Tibial artery (tissue), 4 donors: Measurements from ENCODE around the gene IPO4.
"Not testable (repeated sequence)": the region's sequence is repeated elsewhere in the genome, so short reads cannot be mapped to it uniquely, and the experiment has no call there.

Source experiments
- DNase-seq, 2 donors: peaks; one replicate each; pipeline ENCODE4 v3.0.0-alpha.2; 2019
- H3K27ac ChIP-seq, 2 donors: fragments of 200-600 bp; sonication (generic) in 1 of 2; 1 replicate in 1 of 2; 2 replicates in 1 of 2; pipeline ENCODE4 v1.5.1; 2018 to 2019; ENCODE audit warnings: mild to moderate bottlenecking in 1 of 2
- H3K27me3 ChIP-seq, 2 donors: fragments of 200-600 bp; sonication (generic) in 1 of 2; one replicate each; pipeline versions ENCODE4 v1.5.1 to v1.6.0; 2016 to 2019
- H3K36me3 ChIP-seq, 3 donors: fragments of 200-600 bp; sonication (generic) in 2 of 3; one replicate each; pipeline ENCODE4 v1.5.1; 2016 to 2019; ENCODE audit warnings: mild to moderate bottlenecking in 2 of 3
- H3K4me1 ChIP-seq, 4 donors: fragments of 200-600 bp; sonication (generic) in 2 of 4; 1 replicate in 3 of 4; 2 replicates in 1 of 4; pipeline ENCODE4 v1.5.1; 2016 to 2019
- H3K4me3 ChIP-seq, 2 donors: fragments of 200-600 bp; sonication (generic) in 1 of 2; 1 replicate in 1 of 2; 2 replicates in 1 of 2; pipeline ENCODE4 v1.5.1; 2018 to 2019; ENCODE audit warnings: mild to moderate bottlenecking in 2 of 2
- H3K9me3 ChIP-seq, 3 donors: fragments of 200-600 bp; sonication (generic) in 1 of 3; one replicate each; pipeline ENCODE4 v1.5.1; 2016 to 2019
- intact Hi-C: fragments of 100-400 bp; cut with DNase I; formaldehyde crosslinking; loops from one replicate; pipeline ENCODE4 v1.15.0; 2023; ENCODE audit warnings: low total_unique reads
- TF ChIP-seq, protein P1 (sequence below), 2 experiments: fragments of 200-600 bp in 1 of 2; fragments of 450-650 bp in 1 of 2; IDR thresholded peaks; one replicate each; pipeline ENCODE4 v1.5.1; 2017 to 2019; ENCODE audit warnings: antibody characterized with exemption in 2 of 2, mild to moderate bottlenecking in 1 of 2, moderate library complexity in 1 of 2

Gene IPO4

GRCh38 chr14:24206260-24207103 lies 17.9 kb upstream of the IPO4 start:
- H3K4me1 ChIP-seq = no peaks in the 10 kb centered on the region
- H3K4me3 ChIP-seq = no peak overlapping the region
- peaks cover 48 to 68% (median 53%) of the 10 kb centered on the region in 3 donors for H3K36me3 ChIP-seq
- no peaks in the 10 kb centered on the region for H3K9me3 ChIP-seq
- intact Hi-C loops = no loop called here
- DNase-seq = peak in 1 of 2 donors; percentile 53
- H3K27ac ChIP-seq = no peak overlapping the region
- TF ChIP-seq, protein P1, sequence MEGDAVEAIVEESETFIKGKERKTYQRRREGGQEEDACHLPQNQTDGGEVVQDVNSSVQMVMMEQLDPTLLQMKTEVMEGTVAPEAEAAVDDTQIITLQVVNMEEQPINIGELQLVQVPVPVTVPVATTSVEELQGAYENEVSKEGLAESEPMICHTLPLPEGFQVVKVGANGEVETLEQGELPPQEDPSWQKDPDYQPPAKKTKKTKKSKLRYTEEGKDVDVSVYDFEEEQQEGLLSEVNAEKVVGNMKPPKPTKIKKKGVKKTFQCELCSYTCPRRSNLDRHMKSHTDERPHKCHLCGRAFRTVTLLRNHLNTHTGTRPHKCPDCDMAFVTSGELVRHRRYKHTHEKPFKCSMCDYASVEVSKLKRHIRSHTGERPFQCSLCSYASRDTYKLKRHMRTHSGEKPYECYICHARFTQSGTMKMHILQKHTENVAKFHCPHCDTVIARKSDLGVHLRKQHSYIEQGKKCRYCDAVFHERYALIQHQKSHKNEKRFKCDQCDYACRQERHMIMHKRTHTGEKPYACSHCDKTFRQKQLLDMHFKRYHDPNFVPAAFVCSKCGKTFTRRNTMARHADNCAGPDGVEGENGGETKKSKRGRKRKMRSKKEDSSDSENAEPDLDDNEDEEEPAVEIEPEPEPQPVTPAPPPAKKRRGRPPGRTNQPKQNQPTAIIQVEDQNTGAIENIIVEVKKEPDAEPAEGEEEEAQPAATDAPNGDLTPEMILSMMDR (IDR thresholded peaks at IDR 0.05) = no peak
- no peaks in the 10 kb centered on the region for H3K27me3 ChIP-seq

DNA sequence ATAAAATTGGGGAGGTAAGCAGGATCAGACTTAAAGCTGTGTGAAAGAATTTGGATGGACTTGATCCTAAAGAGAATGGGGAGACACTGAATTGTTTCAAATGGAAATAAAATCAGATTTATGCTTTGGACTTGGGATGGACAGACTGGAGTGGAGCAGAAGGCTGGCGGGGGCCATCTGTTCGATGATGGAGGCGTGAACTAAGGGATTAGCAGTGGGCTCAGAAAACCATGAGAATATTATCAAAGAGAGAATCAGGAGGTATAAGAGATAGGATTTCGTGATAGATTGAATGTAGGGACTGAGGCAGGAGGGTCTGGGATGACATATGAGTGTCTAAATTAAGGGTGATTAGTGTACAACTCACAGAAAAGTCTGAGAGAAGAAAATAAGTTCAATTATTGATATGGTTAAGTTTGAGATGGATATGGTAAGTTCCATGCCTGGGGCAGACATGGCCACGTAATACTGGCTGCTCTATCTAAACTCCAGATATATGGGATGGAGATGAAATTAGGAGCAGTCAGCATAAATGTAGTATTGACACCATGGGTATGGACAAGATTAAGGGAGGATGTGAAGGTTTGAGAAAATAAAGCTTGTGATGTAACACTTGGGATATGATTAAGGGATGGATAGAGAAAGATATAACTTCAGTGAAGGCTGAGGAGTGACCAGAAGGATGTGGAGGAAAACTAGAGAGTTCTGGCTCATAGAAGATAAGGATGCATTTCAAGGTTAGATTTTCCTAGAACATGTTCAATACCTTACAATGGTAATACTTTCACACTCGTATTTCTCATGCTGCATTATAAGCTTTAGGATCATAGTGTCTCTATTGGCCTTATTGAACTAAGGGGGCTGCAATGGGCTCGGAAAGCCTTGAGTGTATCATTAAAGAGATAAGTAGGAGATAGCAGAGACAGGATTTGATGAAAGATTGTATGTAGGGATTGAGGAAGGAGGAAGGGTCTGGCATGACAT lies 15.8 kb upstream of the IPO4 start:
- no peaks in the 10 kb centered on the region for H3K9me3 ChIP-seq
- H3K27ac ChIP-seq = no peak overlapping the region
- TF ChIP-seq, protein P1 (IDR thresholded peaks at IDR 0.05) = no peak
- peak in 1 of 2 donors; percentile 11 for DNase-seq
- H3K36me3 ChIP-seq = peaks cover 38 to 52% (median 41%) of the 10 kb centered on the region in 3 donors
- H3K4me1 ChIP-seq = no peaks in the 10 kb centered on the region
- intact Hi-C loops = no loop called here
- H3K4me3 ChIP-seq = no peak overlapping the region
- H3K27me3 ChIP-seq = no peaks in the 10 kb centered on the region

DNA sequence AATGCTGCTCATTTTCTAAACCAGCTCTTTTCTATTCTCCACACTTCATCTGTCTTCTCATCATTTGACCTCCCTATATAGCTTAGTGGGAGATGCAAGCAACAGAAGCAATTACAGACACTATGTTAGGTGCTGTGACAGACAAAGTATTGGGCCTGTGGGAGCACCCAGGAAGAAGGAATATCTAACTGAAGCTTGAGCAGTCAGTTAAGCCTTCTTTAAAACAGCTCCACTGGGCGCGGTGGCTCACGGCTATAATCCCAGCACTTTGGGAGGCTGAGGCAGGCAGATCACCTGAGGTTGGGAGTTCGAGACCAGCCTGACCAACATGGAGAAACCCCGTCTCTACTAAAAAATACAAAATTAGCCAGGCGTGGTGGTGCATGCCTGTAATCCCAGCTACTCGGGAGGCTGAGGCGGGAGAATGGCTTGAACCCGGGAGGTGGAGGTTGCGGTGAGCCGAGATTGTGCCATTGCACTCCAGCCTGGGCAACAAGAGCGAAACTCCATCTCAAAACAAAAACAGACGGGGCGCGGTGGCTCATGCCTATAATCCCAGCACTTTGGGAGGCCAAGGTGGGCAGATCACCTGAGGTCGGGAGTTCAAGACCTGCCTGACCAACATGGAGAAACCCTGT lies 14.8 kb upstream of the IPO4 start:
- H3K4me1 ChIP-seq, H3K9me3 ChIP-seq, H3K4me3 ChIP-seq, intact Hi-C loops, H3K27me3 ChIP-seq, H3K27ac ChIP-seq: not testable (repeated sequence)
- peak in 1 of 2 donors; percentile 6 for DNase-seq
- peaks cover 30 to 46% (median 34%) of the 10 kb centered on the region in 3 donors for H3K36me3 ChIP-seq

DNA sequence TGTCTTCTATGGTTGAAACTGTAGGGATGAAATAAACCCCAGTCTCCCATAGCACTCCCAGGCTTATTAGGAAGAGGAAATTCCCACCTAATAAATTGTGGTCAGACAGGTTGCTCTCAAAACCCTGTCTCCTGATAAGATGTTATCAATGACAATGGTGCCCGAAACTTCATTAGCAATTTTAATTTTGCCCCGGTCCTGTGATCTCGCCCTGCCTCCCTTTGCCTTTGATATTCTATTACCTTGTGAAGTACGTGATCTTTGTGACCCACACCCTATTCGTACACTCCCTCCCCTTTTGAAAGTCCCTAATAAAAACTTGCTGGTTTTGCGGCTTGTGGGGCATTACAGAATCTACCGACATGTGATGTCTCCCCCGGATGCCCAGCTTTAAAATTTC lies 13.9 kb upstream of the IPO4 start:
- H3K27me3 ChIP-seq, H3K4me1 ChIP-seq, DNase-seq, intact Hi-C loops, H3K27ac ChIP-seq, H3K4me3 ChIP-seq, H3K9me3 ChIP-seq: not testable (repeated sequence)
- peaks cover 24 to 39% (median 30%) of the 10 kb centered on the region in 3 donors for H3K36me3 ChIP-seq

DNA sequence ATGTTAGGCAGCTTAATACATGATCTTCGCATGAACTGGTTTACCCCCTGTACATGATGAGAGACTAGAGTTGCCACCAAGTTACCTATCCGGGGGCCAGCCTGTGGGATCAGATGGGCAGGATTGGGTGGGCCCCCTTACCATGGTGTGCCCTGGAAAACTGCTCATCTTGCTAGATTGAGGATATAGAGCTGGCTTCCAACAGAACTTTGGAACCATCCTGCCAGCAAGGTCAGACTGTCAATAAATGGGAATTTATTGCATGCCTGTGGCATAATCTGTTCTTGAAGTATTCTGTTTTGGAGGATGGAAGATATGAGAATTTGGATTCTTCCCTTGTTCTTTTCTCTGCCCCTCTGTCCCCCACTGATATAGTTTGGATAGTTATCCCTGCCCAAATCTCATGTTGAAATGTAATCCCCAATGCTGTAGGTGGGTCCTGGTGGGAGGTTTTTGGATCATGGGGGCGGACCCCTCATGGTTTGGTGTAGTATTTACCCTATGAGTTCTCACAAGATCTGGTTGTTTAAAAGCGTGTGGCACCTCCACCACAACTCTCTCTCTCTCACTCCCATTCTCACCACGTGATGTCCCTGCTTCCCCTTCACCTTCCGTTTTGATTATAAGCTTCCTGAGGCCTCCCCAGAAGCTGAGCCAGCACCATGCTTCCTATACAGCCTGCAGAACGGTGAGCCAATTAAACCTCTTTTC lies 10.4 kb upstream of the IPO4 start:
- intact Hi-C loops = no loop called here
- no peak overlapping the region for H3K4me3 ChIP-seq
- H3K4me1 ChIP-seq = peaks cover 0 to 28% (median 25%) of the 10 kb centered on the region in 4 donors
- TF ChIP-seq, protein P1 (IDR thresholded peaks at IDR 0.05) = no peak
- no peak overlapping the region for H3K27ac ChIP-seq
- no peaks in the 10 kb centered on the region for H3K9me3 ChIP-seq
- no peaks in the 10 kb centered on the region for H3K27me3 ChIP-seq
- peaks cover 8 to 19% (median 13%) of the 10 kb centered on the region in 3 donors for H3K36me3 ChIP-seq
- no peak for DNase-seq

GRCh38 chr14:24197056-24197450 lies 8.4 kb upstream of the IPO4 start:
- no peaks in the 10 kb centered on the region for H3K27me3 ChIP-seq
- H3K4me1 ChIP-seq = peaks cover 0 to 30% (median 26%) of the 10 kb centered on the region in 4 donors
- H3K36me3 ChIP-seq = peaks cover 10 to 20% (median 20%) of the 10 kb centered on the region in 3 donors
- no peaks in the 10 kb centered on the region for H3K9me3 ChIP-seq
- intact Hi-C loops = no loop called here
- no peak overlapping the region for H3K27ac ChIP-seq
- DNase-seq = no peak
- H3K4me3 ChIP-seq = peak overlapping the region in 1 of 2 donors; percentile 79
- TF ChIP-seq, protein P1 (IDR thresholded peaks at IDR 0.05) = no peak
